HEK293 (cell line): Measurements from ENCODE around the gene NOSIP.

ENCODE experiments used
- CTCF ChIA-PET: fragments of 350-600 bp; formaldehyde crosslinking; extraction: SDS; loops from one replicate; lab custom pipeline; 2021; ENCODE audit warnings: antibody characterized with exemption; lab: Yijun Ruan, JAX
- POLR2A ChIA-PET: fragments of 300-600 bp; formaldehyde crosslinking; extraction: SDS; loops from one replicate; lab custom pipeline; 2020; ENCODE audit warnings: antibody characterized with exemption, inconsistent platforms; lab: Yijun Ruan, JAX
- H3K27ac ChIP-seq: fragments of 200-500 bp; sonication (Bioruptor generic); 2 replicates; pipeline ENCODE4 v1.5.1; 2014; ENCODE audit warnings: low read depth, low read length, control low read depth, inconsistent platforms; ENCODE audit errors: extremely low read depth
- H3K36me3 ChIP-seq, 2 experiments: fragments of 200-500 bp in 1 of 2; sonication (Bioruptor generic) in 1 of 2; 1 replicate in 1 of 2; 2 replicates in 1 of 2; pipeline ENCODE4 v1.5.1; 2014 to 2017; ENCODE audit warnings: inconsistent platforms in 2 of 2, low read length in 2 of 2; ENCODE audit not compliant: control insufficient read depth in 2 of 2, insufficient read depth in 1 of 2
- H3K4me1 ChIP-seq: fragments of 200-500 bp; sonication (Bioruptor generic); 2 replicates; pipeline ENCODE4 v1.5.1; 2014; ENCODE audit warnings: mild to moderate bottlenecking, low read length, inconsistent platforms; ENCODE audit not compliant: control insufficient read depth, insufficient read depth
- H3K4me3 ChIP-seq: 2 replicates; pipeline ENCODE4 v1.5.1; 2011; ENCODE audit warnings: low read depth, mild to moderate bottlenecking, control low read depth, low read length, moderate library complexity
- H3K9me3 ChIP-seq: fragments of 200-500 bp; sonication (Bioruptor generic); 2 replicates; pipeline ENCODE4 v1.5.1; 2014; ENCODE audit warnings: low read depth, low read length, inconsistent platforms; ENCODE audit not compliant: control insufficient read depth, insufficient read depth
- FEZF1 ChIP-seq: fragments of 450-650 bp; formaldehyde crosslinking; IDR thresholded peaks from 2 replicates; pipeline ENCODE4 v1.5.1; 2016; ENCODE audit warnings: missing biosample characterization, missing genetic modification characterization
- KLF16 ChIP-seq: fragments of 450-650 bp; formaldehyde crosslinking; IDR thresholded peaks from 2 replicates; pipeline ENCODE4 v1.5.1; 2017; ENCODE audit warnings: missing biosample characterization, missing genetic modification characterization
- PRDM10 ChIP-seq: fragments of 450-650 bp; formaldehyde crosslinking; IDR thresholded peaks from 2 replicates; pipeline ENCODE4 v1.5.1; 2016; ENCODE audit warnings: missing biosample characterization, missing genetic modification characterization
- SP7 ChIP-seq: fragments of 450-650 bp; formaldehyde crosslinking; IDR thresholded peaks from 2 replicates; pipeline ENCODE4 v1.5.1; 2016; ENCODE audit warnings: missing biosample characterization, missing genetic modification characterization
- ZBTB1 ChIP-seq: fragments of 450-650 bp; formaldehyde crosslinking; IDR thresholded peaks from 2 replicates; pipeline ENCODE4 v1.5.1; 2016; ENCODE audit warnings: missing biosample characterization, missing genetic modification characterization
- ZFP69B ChIP-seq: fragments of 450-650 bp; formaldehyde crosslinking; IDR thresholded peaks from 2 replicates; pipeline ENCODE4 v1.5.1; 2016; ENCODE audit warnings: missing biosample characterization, missing genetic modification characterization
- ZNF10 ChIP-seq: fragments of 450-650 bp; formaldehyde crosslinking; IDR thresholded peaks from 2 replicates; pipeline ENCODE4 v1.5.1; 2017; ENCODE audit warnings: missing biosample characterization, missing genetic modification characterization
- ZNF157 ChIP-seq: fragments of 450-650 bp; formaldehyde crosslinking; IDR thresholded peaks from 2 replicates; pipeline ENCODE4 v1.5.1; 2016; ENCODE audit warnings: missing biosample characterization, missing genetic modification characterization
- ZNF2 ChIP-seq: fragments of 450-650 bp; formaldehyde crosslinking; IDR thresholded peaks from 2 replicates; pipeline ENCODE4 v1.5.1; 2016; ENCODE audit warnings: missing biosample characterization, missing genetic modification characterization
- ZNF214 ChIP-seq: fragments of 450-650 bp; formaldehyde crosslinking; IDR thresholded peaks from 2 replicates; pipeline ENCODE4 v1.5.1; 2017; ENCODE audit warnings: missing biosample characterization, mild to moderate bottlenecking, missing genetic modification characterization, borderline replicate concordance
- ZNF335 ChIP-seq: fragments of 450-650 bp; formaldehyde crosslinking; conservative IDR thresholded peaks from 2 replicates; pipeline ENCODE4 v1.5.1; 2016; ENCODE audit warnings: missing biosample characterization, missing genetic modification characterization
- ZNF555 ChIP-seq: fragments of 450-650 bp; formaldehyde crosslinking; conservative IDR thresholded peaks from 2 replicates; pipeline ENCODE4 v1.5.1; 2017; ENCODE audit warnings: missing biosample characterization, mild to moderate bottlenecking, missing genetic modification characterization, inconsistent platforms
- ZNF560 ChIP-seq: fragments of 450-650 bp; formaldehyde crosslinking; IDR thresholded peaks from 2 replicates; pipeline ENCODE4 v1.5.1; 2017; ENCODE audit warnings: missing biosample characterization, missing genetic modification characterization, borderline replicate concordance
- ZNF585B ChIP-seq: fragments of 450-650 bp; formaldehyde crosslinking; IDR thresholded peaks from 2 replicates; pipeline ENCODE4 v1.5.1; 2016; ENCODE audit warnings: missing biosample characterization, missing genetic modification characterization
- ZNF600 ChIP-seq: fragments of 450-650 bp; formaldehyde crosslinking; IDR thresholded peaks from 2 replicates; pipeline ENCODE4 v1.5.1; 2016; ENCODE audit warnings: missing biosample characterization, missing genetic modification characterization
- ZNF623 ChIP-seq: fragments of 450-650 bp; formaldehyde crosslinking; IDR thresholded peaks from 2 replicates; pipeline ENCODE4 v1.5.1; 2016; ENCODE audit warnings: missing biosample characterization, missing genetic modification characterization
- ZNF664 ChIP-seq: fragments of 450-650 bp; formaldehyde crosslinking; IDR thresholded peaks from 2 replicates; pipeline ENCODE4 v1.5.1; 2016; ENCODE audit warnings: missing biosample characterization, missing genetic modification characterization
- ZNF76 ChIP-seq: fragments of 450-650 bp; formaldehyde crosslinking; IDR thresholded peaks from 2 replicates; pipeline ENCODE4; 2016; ENCODE audit warnings: low read depth, missing biosample characterization, missing genetic modification characterization, borderline replicate concordance
- ZNF843 ChIP-seq: fragments of 450-650 bp; formaldehyde crosslinking; IDR thresholded peaks from 2 replicates; pipeline ENCODE4 v1.5.1; 2016; ENCODE audit warnings: missing biosample characterization, missing genetic modification characterization
- ZSCAN23 ChIP-seq: fragments of 450-650 bp; formaldehyde crosslinking; IDR thresholded peaks from 2 replicates; pipeline ENCODE4 v1.5.1; 2016; ENCODE audit warnings: missing biosample characterization, missing genetic modification characterization
- TF ChIP-seq, protein P1 (sequence below): fragments of 450-650 bp; formaldehyde crosslinking; IDR thresholded peaks from 2 replicates; pipeline ENCODE4 v1.5.1; 2016; ENCODE audit warnings: missing biosample characterization, missing genetic modification characterization
- TF ChIP-seq, protein P2 (sequence below): fragments of 450-650 bp; formaldehyde crosslinking; IDR thresholded peaks from 2 replicates; pipeline ENCODE4 v1.5.1; 2016; ENCODE audit warnings: missing biosample characterization, missing genetic modification characterization
- TF ChIP-seq, protein P3 (sequence below): fragments of 450-650 bp; formaldehyde crosslinking; IDR thresholded peaks from 2 replicates; pipeline ENCODE4 v1.5.0; 2017; ENCODE audit warnings: missing biosample characterization, missing genetic modification characterization, borderline replicate concordance
- TF ChIP-seq, protein P4 (sequence below): fragments of 450-650 bp; formaldehyde crosslinking; conservative IDR thresholded peaks from 2 replicates; pipeline ENCODE4 v1.5.1; 2016; ENCODE audit warnings: low read depth, missing biosample characterization, missing genetic modification characterization

Gene NOSIP

DNA sequence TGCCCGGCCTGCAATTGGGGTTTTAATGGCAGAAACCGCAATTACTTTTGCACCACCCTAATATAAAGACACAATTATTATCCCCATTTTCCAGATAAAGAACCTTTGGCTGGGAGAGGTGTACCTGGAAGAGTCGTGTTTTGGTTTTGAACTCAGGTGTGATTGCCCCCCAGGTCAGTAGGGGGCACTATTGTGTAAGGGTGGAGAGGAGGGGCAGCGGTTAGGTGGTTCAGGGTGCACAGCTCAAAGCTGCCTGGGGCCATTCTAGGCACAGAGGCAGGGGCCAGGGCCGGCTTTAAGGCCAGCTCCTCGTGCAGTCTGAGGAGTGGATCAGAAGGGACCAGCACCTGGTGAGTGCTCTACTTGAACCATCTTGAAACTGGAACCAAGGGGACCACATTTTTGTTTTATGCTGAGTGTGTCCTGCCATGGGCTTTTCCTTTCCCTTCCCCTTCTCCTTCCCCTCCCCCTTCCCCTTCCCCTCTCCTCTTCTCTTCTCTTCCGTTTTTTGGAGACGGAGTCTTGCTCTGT lies 73.7 kb downstream of the NOSIP start:
- no peak overlapping the region for H3K27ac ChIP-seq
- no peaks in the 10 kb centered on the region for H3K36me3 ChIP-seq
- no peaks in the 10 kb centered on the region for H3K9me3 ChIP-seq
- no peak overlapping the region for H3K4me3 ChIP-seq
- POLR2A ChIA-PET, result interaction anchor here (0.6 to 1.1 kb wide), 4 partner anchors 11 to 260 kb away, joined by 3 to 9 read pairs (median 4); partner anchors contain the start of genes AP2A1 and RPS11
- CTCF ChIA-PET, result interaction anchor here (0.6 to 10.8 kb wide), 19 partner anchors 9 to 692 kb away, joined by 3 to 299 read pairs (median 5); no protein-coding TSS in a partner anchor
- no peaks in the 10 kb centered on the region; the same call in 1 of the 2 replicates for H3K4me1 ChIP-seq
- TF ChIP-seq ZNF10 (tag by site-specific recombination) (peak; percentile 70), ZNF555 (tag by site-specific recombination) (no peak), ZNF843 (tag by site-specific recombination) (0 out of 2 replicates have a peak, but pooled peaks have one; percentile 15), ZBTB1 (tag by site-specific recombination) (no peak), ZNF560 (no peak), ZFP69B (0 out of 2 replicates have a peak, but pooled peaks have one; percentile 19), ZNF2 (tag by site-specific recombination) (peak; percentile 56; the same call in 1 of the 2 replicates), ZNF585B (tag by site-specific recombination) (no peak), ZNF623 (tag by site-specific recombination) (no peak), KLF16 (tag by site-specific recombination) (no peak), ZNF600 (tag by site-specific recombination) (no peak), ZNF214 (tag by site-specific recombination) (no peak), SP7 (peak; percentile 58), ZNF335 (tag by site-specific recombination) (peak; percentile 29; the same call in 1 of the 2 replicates), ZSCAN23 (tag by site-specific recombination) (no peak), FEZF1 (tag by site-specific recombination) (no peak), PRDM10 (no peak), ZNF157 (tag by site-specific recombination) (no peak), ZNF664 (tag by site-specific recombination) (no peak), ZNF76 (tag by site-specific recombination) (no peak)
- TF ChIP-seq, protein P1, sequence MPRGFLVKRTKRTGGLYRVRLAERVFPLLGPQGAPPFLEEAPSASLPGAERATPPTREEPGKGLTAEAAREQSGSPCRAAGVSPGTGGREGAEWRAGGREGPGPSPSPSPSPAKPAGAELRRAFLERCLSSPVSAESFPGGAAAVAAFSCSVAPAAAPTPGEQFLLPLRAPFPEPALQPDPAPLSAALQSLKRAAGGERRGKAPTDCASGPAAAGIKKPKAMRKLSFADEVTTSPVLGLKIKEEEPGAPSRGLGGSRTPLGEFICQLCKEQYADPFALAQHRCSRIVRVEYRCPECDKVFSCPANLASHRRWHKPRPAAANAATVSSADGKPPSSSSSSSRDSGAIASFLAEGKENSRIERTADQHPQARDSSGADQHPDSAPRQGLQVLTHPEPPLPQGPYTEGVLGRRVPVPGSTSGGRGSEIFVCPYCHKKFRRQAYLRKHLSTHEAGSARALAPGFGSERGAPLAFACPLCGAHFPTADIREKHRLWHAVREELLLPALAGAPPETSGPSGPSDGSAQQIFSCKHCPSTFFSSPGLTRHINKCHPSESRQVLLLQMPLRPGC, result no peak
- TF ChIP-seq, protein P2, sequence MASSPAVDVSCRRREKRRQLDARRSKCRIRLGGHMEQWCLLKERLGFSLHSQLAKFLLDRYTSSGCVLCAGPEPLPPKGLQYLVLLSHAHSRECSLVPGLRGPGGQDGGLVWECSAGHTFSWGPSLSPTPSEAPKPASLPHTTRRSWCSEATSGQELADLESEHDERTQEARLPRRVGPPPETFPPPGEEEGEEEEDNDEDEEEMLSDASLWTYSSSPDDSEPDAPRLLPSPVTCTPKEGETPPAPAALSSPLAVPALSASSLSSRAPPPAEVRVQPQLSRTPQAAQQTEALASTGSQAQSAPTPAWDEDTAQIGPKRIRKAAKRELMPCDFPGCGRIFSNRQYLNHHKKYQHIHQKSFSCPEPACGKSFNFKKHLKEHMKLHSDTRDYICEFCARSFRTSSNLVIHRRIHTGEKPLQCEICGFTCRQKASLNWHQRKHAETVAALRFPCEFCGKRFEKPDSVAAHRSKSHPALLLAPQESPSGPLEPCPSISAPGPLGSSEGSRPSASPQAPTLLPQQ (tag by site-specific recombination), result peak; percentile 53; the same call in 1 of the 2 replicates
- TF ChIP-seq, protein P3, sequence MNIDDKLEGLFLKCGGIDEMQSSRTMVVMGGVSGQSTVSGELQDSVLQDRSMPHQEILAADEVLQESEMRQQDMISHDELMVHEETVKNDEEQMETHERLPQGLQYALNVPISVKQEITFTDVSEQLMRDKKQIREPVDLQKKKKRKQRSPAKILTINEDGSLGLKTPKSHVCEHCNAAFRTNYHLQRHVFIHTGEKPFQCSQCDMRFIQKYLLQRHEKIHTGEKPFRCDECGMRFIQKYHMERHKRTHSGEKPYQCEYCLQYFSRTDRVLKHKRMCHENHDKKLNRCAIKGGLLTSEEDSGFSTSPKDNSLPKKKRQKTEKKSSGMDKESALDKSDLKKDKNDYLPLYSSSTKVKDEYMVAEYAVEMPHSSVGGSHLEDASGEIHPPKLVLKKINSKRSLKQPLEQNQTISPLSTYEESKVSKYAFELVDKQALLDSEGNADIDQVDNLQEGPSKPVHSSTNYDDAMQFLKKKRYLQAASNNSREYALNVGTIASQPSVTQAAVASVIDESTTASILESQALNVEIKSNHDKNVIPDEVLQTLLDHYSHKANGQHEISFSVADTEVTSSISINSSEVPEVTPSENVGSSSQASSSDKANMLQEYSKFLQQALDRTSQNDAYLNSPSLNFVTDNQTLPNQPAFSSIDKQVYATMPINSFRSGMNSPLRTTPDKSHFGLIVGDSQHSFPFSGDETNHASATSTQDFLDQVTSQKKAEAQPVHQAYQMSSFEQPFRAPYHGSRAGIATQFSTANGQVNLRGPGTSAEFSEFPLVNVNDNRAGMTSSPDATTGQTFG (tag by site-specific recombination), result no peak
- TF ChIP-seq, protein P4, sequence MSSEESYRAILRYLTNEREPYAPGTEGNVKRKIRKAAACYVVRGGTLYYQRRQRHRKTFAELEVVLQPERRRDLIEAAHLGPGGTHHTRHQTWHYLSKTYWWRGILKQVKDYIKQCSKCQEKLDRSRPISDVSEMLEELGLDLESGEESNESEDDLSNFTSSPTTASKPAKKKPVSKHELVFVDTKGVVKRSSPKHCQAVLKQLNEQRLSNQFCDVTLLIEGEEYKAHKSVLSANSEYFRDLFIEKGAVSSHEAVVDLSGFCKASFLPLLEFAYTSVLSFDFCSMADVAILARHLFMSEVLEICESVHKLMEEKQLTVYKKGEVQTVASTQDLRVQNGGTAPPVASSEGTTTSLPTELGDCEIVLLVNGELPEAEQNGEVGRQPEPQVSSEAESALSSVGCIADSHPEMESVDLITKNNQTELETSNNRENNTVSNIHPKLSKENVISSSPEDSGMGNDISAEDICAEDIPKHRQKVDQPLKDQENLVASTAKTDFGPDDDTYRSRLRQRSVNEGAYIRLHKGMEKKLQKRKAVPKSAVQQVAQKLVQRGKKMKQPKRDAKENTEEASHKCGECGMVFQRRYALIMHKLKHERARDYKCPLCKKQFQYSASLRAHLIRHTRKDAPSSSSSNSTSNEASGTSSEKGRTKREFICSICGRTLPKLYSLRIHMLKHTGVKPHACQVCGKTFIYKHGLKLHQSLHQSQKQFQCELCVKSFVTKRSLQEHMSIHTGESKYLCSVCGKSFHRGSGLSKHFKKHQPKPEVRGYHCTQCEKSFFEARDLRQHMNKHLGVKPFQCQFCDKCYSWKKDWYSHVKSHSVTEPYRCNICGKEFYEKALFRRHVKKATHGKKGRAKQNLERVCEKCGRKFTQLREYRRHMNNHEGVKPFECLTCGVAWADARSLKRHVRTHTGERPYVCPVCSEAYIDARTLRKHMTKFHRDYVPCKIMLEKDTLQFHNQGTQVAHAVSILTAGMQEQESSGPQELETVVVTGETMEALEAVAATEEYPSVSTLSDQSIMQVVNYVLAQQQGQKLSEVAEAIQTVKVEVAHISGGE (tag by site-specific recombination), result no peak
